ENCODE results near the gene LCK. TPM values are rescaled to one million over a fixed set of nuclear protein-coding genes. Genes with fewer than 3 reads are reported as not detected.

LCK gene
- total and polyA plus RNA-seq, 2 experiments from 2014 or later: 33.2 to 86.6 TPM

DNA sequence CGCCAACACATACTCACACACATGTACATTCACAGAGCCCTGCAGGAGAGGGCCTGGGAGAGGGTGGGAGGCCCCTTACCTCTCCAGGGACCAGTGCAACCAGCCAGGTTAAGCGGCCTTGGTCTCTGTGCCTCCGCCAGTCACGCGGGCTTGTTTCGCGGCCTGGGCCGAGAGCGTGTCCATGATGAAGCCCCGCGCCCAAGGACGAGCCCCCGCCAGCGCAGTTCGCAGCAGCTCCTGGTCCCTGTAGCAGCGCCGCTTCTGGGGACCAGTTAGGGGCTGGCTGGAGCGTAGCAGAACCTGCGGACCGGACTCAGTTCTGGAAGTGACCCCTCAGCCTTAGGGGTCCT is 11.3 kb upstream of the LCK start (continued):
- TF ChIP-seq JUNB (IDR thresholded peaks at IDR 0.05; ENCODE audit: unreplicated experiment) (no peak), EZH2phosphoT487 (IDR thresholded peaks at IDR 0.05; ENCODE audit: unreplicated experiment) (no peak), NANOG (IDR thresholded peaks at IDR 0.05; ENCODE audit: borderline replicate concordance) (no peak)
- TF ChIP-seq, protein P1, sequence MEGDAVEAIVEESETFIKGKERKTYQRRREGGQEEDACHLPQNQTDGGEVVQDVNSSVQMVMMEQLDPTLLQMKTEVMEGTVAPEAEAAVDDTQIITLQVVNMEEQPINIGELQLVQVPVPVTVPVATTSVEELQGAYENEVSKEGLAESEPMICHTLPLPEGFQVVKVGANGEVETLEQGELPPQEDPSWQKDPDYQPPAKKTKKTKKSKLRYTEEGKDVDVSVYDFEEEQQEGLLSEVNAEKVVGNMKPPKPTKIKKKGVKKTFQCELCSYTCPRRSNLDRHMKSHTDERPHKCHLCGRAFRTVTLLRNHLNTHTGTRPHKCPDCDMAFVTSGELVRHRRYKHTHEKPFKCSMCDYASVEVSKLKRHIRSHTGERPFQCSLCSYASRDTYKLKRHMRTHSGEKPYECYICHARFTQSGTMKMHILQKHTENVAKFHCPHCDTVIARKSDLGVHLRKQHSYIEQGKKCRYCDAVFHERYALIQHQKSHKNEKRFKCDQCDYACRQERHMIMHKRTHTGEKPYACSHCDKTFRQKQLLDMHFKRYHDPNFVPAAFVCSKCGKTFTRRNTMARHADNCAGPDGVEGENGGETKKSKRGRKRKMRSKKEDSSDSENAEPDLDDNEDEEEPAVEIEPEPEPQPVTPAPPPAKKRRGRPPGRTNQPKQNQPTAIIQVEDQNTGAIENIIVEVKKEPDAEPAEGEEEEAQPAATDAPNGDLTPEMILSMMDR (conservative IDR thresholded peaks at IDR 0.05; ENCODE audit: low read depth in 2 of 2): no peak
- TF ChIP-seq, protein P2, sequence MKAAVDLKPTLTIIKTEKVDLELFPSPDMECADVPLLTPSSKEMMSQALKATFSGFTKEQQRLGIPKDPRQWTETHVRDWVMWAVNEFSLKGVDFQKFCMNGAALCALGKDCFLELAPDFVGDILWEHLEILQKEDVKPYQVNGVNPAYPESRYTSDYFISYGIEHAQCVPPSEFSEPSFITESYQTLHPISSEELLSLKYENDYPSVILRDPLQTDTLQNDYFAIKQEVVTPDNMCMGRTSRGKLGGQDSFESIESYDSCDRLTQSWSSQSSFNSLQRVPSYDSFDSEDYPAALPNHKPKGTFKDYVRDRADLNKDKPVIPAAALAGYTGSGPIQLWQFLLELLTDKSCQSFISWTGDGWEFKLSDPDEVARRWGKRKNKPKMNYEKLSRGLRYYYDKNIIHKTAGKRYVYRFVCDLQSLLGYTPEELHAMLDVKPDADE (IDR thresholded peaks at IDR 0.05): no peak

DNA sequence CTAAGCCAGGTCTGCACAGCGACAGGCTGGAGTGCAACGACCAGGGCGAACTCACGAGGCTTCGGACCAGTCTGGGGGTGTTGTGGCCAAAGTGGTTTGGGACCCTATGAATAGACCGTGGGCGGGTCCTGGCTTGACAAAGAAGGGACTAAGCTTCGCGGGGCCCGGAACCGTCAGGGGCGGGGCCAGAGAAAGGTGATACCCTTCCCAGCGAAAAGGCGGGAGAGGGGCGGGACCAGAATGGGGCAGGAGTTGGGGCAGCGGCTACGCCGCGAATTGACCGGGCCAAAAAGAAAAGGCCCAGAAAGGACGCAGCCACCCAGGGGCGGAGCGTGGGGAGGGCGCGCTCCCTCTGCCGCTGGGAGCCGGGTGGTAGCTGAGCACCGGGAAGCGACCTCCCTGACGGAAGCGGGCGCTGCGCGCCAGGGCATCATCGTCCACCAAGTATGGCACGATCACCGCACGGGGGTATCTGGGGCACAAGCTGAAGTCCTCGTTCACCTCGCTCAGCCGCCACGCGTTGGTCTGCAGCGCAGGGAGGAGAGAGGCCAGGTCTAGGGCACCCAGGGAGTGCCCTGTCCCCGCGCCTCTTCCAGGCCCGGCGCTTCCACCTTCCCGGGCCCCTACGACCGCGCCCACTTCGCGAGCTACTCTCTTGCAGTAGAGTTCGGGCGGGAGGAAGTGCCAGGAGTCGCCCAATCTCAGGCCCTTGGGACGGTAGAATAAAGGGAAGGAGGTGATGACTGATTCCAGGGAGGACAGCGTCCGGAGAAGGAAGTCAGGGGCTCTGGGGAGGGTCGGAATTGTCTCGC is 10.7 kb upstream of the LCK start:
- peak overlapping the region; percentile 85 for H3K27ac ChIP-seq (ENCODE audit: low read depth)
- DNase-seq (ENCODE audit: low spot score) (peak; percentile 99), ATAC-seq (peak; percentile 76)
- H3K27me3 Mint-ChIP-seq (ENCODE audit: insufficient read depth, low read depth, poor library complexity): peaks cover 13% of the 10 kb centered on the region
- peaks cover 16% of the 10 kb centered on the region for H3K4me1 Mint-ChIP-seq
- no peaks in the 10 kb centered on the region for H4K20me1 ChIP-seq (replicated peaks; ENCODE audit: insufficient read depth)
- peaks cover 7% of the 10 kb centered on the region; the same call in 1 of the 2 replicates for H3K79me2 ChIP-seq (replicated peaks; ENCODE audit: insufficient read depth)
- no peaks in the 10 kb centered on the region for H3K9me3 Mint-ChIP-seq
- peaks cover 7% of the 10 kb centered on the region; the same call in 1 of the 2 replicates for H3K27me3 ChIP-seq (ENCODE audit: insufficient read depth)
- peak overlapping the region; percentile 81 for H3K27ac Mint-ChIP-seq
- H3F3A ChIP-seq (replicated peaks; ENCODE audit: low read depth): peaks cover 20% of the 10 kb centered on the region
- H3K36me3 ChIP-seq (ENCODE audit: insufficient read depth): no peaks in the 10 kb centered on the region
- no peaks in the 10 kb centered on the region; the same call in 2 of the 3 replicates for H3K36me3 Mint-ChIP-seq (ENCODE audit: low read depth)
- H3K4me2 ChIP-seq: peak overlapping the region; percentile 99
- TF ChIP-seq ZNF114 (CRISPR knock-in tag; IDR thresholded peaks at IDR 0.05) (no peak), CREB1 (CRISPR knock-in tag; IDR thresholded peaks at IDR 0.05; ENCODE audit: low read depth) (peak; percentile 32; the same call in 1 of the 2 replicates), POLR2AphosphoS5 (IDR thresholded peaks at IDR 0.05; ENCODE audit: low read depth) (peak; percentile 94)
- TF ChIP-seq, protein P1 (conservative IDR thresholded peaks at IDR 0.05; ENCODE audit: low read depth in 2 of 2): peak in 1 of 2 experiments; percentile 43; a peak in 1 of 4 replicates
- H3K4me1 ChIP-seq (ENCODE audit: insufficient read depth): peaks cover 19% of the 10 kb centered on the region
- H3K4me3 Mint-ChIP-seq: peak overlapping the region; percentile 88
- H3K4me3 ChIP-seq: peak overlapping the region; percentile 66
- no peaks in the 10 kb centered on the region for H3K9me2 ChIP-seq (ENCODE audit: insufficient read depth)
- peak overlapping the region; percentile 84 for H2AFZ ChIP-seq

Data from GM23338 (cell line).